Muscle layer of colon (tissue), 2 donors: Measurements from ENCODE around the gene SPIN2B.
"Not testable (repeated sequence)": the region's sequence is repeated elsewhere in the genome, so short reads cannot be mapped to it uniquely, and the experiment has no call there.

Experiments
- H3K27ac ChIP-seq: one replicate; pipeline ENCODE4 v1.7.0; 2013; ENCODE audit warnings: low read depth, mild to moderate bottlenecking, low read length, moderate library complexity
- H3K27me3 ChIP-seq, 2 donors: one replicate each; pipeline ENCODE4 v1.7.0; 2013; ENCODE audit warnings: low read length in 2 of 2, mild to moderate bottlenecking in 2 of 2; ENCODE audit not compliant: insufficient read depth in 2 of 2, control insufficient read depth in 1 of 2
- H3K36me3 ChIP-seq: one replicate; pipeline ENCODE4 v1.7.0; 2013; ENCODE audit warnings: mild to moderate bottlenecking, low read length; ENCODE audit not compliant: insufficient read depth
- H3K4me1 ChIP-seq: one replicate; pipeline ENCODE4 v1.7.0; 2013; ENCODE audit warnings: mild to moderate bottlenecking, low read length; ENCODE audit not compliant: insufficient read depth
- H3K4me3 ChIP-seq, 2 donors: one replicate each; pipeline ENCODE4 v1.7.0; 2013; ENCODE audit warnings: low read length in 2 of 2, low read depth in 1 of 2, mild to moderate bottlenecking in 1 of 2, moderate library complexity in 1 of 2
- H3K9ac ChIP-seq: one replicate; pipeline ENCODE4 v1.7.0; 2013; ENCODE audit warnings: low read length
- H3K9me3 ChIP-seq: one replicate; pipeline ENCODE4 v1.7.0; 2013; ENCODE audit warnings: mild to moderate bottlenecking, low read length
- donor health status: abdominal sarcoma.
- donor health status: Adenocarcinoma of cecum.

The SPIN2B gene

DNA sequence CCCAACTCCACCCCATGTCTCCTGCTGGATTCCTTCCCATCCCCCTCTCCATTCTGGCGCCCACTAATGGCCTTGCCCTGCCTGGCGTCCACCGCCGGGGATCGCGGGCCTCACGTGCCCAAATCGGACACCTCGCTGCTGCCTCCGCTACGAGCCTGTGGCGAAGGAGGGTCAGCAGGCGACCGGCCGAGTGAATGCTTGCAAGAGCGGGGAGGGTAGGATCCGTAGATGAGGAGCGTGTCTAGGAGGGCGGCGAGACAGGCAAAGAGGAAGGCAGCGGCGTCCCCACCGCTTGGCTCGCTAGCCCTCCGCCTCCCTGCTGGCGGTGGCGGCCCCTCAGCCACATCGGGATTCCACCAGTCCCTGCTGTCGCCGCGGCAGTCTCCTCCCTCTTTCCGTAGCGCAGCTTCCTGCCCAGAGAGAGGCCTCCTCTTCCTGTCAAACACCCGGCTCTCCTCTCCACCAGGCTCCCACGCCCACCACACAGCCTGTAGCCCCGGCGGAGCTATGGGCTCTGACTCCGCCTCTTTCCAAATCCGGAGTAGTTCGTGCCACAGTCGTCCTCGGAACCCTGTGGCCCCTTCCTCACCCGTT, at the start of gene SPIN2B:
Gene SPIN2B (minus strand): TSS at position 387 of the 594 bp plus-strand sequence.
- H3K36me3 ChIP-seq, result no peaks in the 10 kb centered on the region
- H3K27ac ChIP-seq, result peak within 1 kb of the TSS; percentile 44
- peak within 1 kb of the TSS; percentile 49 to 64 for H3K4me3 ChIP-seq
- no peaks in the 10 kb centered on the region for H3K9me3 ChIP-seq
- no peaks in the 10 kb centered on the region for H3K4me1 ChIP-seq
- H3K9ac ChIP-seq, result no peak within 1 kb of the TSS
- no peaks in the 10 kb centered on the region for H3K27me3 ChIP-seq

DNA sequence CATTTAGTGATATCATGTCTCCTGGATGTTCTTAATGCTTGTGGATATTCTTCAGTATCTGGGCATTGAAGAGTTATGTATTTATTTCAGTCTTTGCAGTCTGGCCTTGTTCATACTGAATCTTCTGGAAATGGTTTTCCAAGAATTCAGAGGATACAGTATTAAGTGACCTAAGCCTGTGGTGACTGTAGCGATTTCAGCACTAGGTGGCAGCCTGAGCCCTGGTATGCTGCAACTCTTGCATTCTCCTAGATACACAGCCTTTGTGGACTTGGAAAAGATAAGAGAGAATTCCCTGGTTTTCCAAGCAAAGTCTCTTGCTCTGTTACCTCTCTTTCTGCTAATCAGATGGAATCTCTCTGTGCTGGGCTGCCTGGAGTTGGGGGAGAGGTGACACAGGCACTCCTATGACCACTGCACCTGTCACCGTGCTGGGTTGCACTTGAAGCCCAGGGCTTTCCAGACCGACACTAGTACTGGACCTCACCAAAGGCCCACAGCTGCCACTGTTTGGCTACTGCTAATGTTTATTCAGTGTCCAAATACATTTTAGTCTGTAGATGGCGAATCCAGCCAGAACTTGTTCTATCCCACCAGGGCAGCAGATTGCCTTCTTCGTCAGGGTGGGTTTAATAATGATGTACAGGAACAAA, 35.2 kb upstream of the SPIN2B start:
- Histone ChIP-seq H3K4me1 (no peaks in the 10 kb centered on the region), H3K36me3 (no peaks in the 10 kb centered on the region), H3K27me3 (no peaks in the 10 kb centered on the region), H3K27ac (no peak overlapping the region), H3K4me3 (no peak overlapping the region), H3K9me3 (no peaks in the 10 kb centered on the region), H3K9ac (no peak overlapping the region)

DNA sequence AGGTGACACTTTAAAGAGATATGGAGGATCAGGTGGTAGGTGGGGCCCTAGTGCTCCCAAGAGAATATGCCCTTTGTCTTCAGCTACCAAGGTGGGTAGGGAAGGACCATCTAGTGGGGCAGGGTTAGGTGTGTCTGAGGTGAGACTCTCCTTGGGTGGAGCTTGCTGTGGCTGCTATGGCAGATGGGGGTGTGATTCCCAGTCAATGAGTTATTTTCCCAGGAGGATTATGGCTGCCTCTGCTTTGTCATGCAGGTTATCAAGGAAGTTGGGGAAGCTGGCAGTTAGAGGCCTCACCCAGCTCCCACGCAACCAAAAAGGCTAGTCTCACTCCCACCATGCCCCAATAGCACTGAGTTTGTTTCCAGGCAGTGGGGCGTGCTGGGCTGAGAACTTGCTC, 33.8 kb upstream of the SPIN2B start:
- Histone ChIP-seq H3K9me3 (no peaks in the 10 kb centered on the region), H3K27me3 (no peaks in the 10 kb centered on the region), H3K27ac (no peak overlapping the region), H3K9ac (no peak overlapping the region), H3K36me3 (no peaks in the 10 kb centered on the region), H3K4me1 (no peaks in the 10 kb centered on the region), H3K4me3 (no peak overlapping the region)

DNA sequence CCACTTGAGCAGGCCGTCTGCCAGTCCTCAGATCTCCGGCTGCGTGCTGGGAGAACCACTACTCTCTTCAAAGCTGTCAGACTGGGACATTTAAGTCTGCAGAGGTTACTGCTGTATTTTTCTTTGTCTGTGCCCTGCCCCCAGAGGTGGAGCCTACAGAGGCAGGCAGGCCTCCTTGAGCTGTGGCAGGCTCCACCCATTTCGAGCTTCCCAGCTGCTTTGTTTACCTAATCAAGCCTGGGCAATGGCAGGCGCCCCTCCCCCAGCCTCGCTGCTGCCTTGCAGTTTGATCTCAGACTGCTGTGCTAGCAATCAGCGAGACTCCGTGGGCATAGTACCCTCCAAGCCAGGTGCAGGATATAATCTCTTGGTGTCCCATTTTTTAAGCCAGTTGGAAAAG, 30.9 kb upstream of the SPIN2B start:
- H3K27me3 ChIP-seq, H3K36me3 ChIP-seq, H3K9ac ChIP-seq, H3K9me3 ChIP-seq, H3K4me3 ChIP-seq, H3K4me1 ChIP-seq, H3K27ac ChIP-seq: not testable (repeated sequence)

DNA sequence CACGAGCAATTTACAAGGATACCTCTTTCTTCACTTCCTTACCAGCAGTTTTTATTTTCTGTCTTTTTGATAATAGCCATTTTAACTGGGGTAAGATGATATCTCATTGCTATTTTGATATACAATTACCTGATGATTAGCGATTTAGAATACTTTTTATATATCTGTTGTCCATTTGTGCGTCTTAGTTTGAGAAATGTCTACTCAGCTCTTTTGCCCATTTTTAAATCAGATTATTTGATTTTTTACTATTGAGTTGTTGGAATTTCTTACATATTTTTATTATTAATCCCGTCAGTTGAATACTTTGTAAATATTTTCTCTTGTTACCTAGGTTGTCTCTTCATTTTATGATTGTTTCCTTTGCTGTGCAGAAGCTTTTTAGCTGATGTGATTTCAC, 17.3 kb upstream of the SPIN2B start:
- no peak overlapping the region for H3K27ac ChIP-seq

DNA sequence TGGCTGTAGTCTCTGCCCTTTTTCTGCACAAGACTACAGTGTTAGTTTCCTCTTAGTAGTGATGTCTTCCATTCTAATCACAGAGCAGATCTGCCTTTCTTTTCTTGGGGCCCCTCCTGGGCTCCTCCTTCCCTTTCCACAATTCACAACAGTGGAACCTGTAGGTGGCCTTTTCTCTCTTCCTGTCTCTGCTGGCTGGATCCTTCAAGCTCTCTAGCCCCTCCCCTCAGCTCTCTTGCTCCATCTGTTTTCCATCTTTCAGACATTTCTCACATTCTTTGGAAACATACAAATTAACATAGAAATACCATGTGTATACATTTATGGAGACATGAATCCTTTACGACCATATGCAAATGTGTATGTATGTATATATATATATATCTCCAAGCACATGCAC, 16.2 kb upstream of the SPIN2B start:
- no peaks in the 10 kb centered on the region for H3K9me3 ChIP-seq
- no peak overlapping the region for H3K4me3 ChIP-seq

More for the DNA sequence above, 17.3 kb upstream of the SPIN2B start:
- Histone ChIP-seq H3K36me3 (no peaks in the 10 kb centered on the region), H3K4me3 (no peak overlapping the region), H3K4me1 (no peaks in the 10 kb centered on the region), H3K9me3 (no peaks in the 10 kb centered on the region), H3K9ac (no peak overlapping the region), H3K27me3 (no peaks in the 10 kb centered on the region)

DNA sequence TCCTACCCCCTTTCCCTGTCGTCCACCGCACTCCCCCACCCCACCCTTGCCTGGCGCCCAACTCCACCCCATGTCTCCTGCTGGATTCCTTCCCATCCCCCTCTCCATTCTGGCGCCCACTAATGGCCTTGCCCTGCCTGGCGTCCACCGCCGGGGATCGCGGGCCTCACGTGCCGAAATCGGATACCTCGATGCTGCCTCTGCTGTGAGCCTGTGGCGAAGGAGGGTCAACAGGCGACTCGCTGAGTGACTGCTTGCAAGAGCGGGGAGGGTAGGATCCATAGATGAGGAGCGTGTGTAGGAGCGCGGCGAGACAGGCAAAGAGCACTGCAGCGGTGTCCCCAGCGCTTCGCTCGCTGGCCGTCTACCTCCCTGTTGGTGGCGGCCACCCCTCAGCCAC, 15.7 kb upstream of the SPIN2B start, which contains the start of gene SPIN2A:
Gene SPIN2A (minus strand): TSS at position 325 of the 400 bp plus-strand sequence. CDS start 800 bp downstream, outside the sequence.
- not testable (repeated sequence) for H3K9me3 ChIP-seq, H3K4me3 ChIP-seq, H3K27me3 ChIP-seq, H3K4me1 ChIP-seq, H3K36me3 ChIP-seq, H3K9ac ChIP-seq, H3K27ac ChIP-seq

More for the DNA sequence above, 16.2 kb upstream of the SPIN2B start:
- H3K27ac ChIP-seq, result no peak overlapping the region
- no peaks in the 10 kb centered on the region for H3K36me3 ChIP-seq
- H3K4me1 ChIP-seq, result no peaks in the 10 kb centered on the region
- H3K27me3 ChIP-seq, result no peaks in the 10 kb centered on the region
- no peak overlapping the region for H3K9ac ChIP-seq

DNA sequence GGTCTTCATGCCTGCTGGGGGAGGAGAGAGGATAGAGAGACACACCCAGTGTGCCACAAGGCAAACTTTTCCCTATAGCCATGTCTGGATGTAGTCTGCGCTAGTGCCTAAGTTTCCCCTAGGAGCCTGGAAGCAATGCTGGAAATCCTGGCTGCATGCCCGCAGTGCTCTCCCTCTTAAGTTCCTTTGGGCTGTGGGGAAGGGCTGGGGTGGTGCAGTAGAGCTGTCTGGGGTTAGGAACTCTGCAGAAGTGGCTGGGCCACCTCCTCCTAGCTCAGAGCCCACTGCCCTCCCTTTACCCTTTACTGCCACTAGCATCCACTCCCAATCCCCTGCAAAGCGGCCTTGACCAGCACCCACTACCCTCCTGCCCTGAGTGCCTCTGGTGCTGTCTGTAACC, 15.2 kb upstream of the SPIN2B start:
- not testable (repeated sequence) for H3K9me3 ChIP-seq, H3K9ac ChIP-seq, H3K4me1 ChIP-seq, H3K4me3 ChIP-seq, H3K27me3 ChIP-seq, H3K36me3 ChIP-seq, H3K27ac ChIP-seq

DNA sequence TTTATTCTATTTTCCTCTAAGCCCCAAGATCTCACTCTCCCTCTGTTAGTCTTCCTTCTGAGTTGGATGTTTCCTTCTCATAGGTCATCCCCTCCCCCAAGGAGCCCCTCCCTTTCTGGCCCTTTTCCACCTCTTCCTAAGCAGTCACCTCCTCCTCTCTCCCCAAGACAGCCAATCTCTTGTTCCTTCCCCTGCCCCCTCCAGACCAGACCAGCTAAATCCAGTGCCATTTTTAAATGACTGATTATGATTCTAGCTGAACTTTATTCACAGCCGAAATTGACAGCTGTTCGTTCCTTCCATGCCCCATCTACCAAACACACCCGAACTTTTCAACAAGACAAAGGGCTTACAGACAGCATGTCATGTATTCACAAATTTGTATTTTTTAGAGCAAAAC, 13.9 kb upstream of the SPIN2B start:
- H3K9me3 ChIP-seq, result no peaks in the 10 kb centered on the region
- H3K9ac ChIP-seq, result no peak overlapping the region
- no peaks in the 10 kb centered on the region for H3K27me3 ChIP-seq
- no peaks in the 10 kb centered on the region for H3K36me3 ChIP-seq
- no peak overlapping the region for H3K4me3 ChIP-seq
- no peaks in the 10 kb centered on the region for H3K4me1 ChIP-seq
- no peak overlapping the region for H3K27ac ChIP-seq

DNA sequence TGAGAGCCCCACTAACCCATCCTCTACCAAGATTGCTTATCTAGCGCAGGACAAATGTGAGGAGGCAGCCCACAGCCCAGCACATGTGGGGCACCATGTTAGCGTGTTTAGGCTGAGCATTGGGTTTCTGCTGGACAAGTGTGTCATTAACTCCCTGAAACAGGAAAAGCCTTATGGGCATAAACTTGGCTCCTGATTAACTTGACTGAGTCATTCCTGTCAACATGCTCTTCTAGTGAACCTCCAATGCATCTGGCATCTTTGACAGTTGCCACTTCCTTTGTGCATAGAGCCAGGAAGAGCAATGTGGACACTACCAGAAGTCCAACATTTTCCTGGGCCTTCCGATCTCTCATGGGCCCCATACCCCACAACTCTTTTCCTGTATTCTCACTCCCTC, 13.4 kb upstream of the SPIN2B start:
- H3K27ac ChIP-seq, result no peak overlapping the region

DNA sequence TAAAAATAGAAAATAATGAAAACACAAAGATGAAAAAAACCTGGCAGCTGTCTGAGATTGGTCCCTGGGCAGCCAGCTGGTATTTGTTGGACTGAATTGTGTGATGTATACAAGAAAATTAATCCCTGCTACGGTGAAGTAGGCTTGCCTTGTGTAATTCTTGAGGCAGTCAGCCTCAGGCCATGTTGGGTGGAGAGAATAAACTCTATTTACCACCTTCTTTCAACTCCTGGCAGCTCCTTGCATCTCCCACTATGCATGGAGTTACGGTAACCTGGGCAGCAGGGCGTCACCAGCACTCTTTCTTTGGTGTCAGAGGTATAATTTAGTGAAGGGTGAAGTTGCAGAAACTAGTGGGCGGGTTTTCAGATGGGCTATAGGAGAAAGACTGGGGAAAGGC, 12.4 kb upstream of the SPIN2B start:
- Histone ChIP-seq H3K9ac (no peak overlapping the region), H3K27me3 (no peaks in the 10 kb centered on the region), H3K27ac (no peak overlapping the region), H3K4me3 (no peak overlapping the region), H3K9me3 (no peaks in the 10 kb centered on the region), H3K36me3 (no peaks in the 10 kb centered on the region), H3K4me1 (no peaks in the 10 kb centered on the region)

More for the DNA sequence above, 13.4 kb upstream of the SPIN2B start:
- Histone ChIP-seq H3K4me3 (no peak overlapping the region), H3K36me3 (no peaks in the 10 kb centered on the region), H3K9ac (no peak overlapping the region), H3K4me1 (no peaks in the 10 kb centered on the region), H3K27me3 (no peaks in the 10 kb centered on the region), H3K9me3 (no peaks in the 10 kb centered on the region)

DNA sequence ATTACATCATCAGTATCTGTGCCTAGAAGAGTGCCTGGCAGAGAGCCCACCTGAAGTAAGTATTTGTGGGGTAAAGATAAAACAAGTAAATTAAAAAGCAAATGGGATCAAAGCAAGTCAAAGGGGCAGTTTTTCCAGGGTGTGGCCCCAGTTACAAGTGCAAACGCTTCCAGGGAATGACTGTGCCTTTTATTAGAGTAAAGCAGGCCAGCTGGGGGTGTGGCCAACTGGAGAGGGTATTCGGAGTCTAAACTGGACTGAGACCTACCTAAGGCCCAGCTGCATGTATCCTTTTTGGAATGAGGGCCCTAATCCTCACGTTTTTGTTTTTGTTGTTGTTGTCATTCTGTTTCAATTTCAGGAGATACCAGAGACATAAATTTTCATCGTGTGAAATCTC, 11.9 kb upstream of the SPIN2B start:
- H3K27me3 ChIP-seq, H3K9me3 ChIP-seq, H3K4me3 ChIP-seq, H3K4me1 ChIP-seq, H3K9ac ChIP-seq, H3K27ac ChIP-seq, H3K36me3 ChIP-seq: not testable (repeated sequence)
